ENCODE data around the gene SLC35G3. TPM values are rescaled to one million over a fixed set of nuclear protein-coding genes. Genes with fewer than 3 reads are reported as not detected.
"Not testable (repeated sequence)": the region's sequence is repeated elsewhere in the genome, so short reads cannot be mapped to it uniquely, and the experiment has no call there.

Gene SLC35G3
- total RNA-seq, 1 donor from 2014 or later = not detected

- DNase-seq (ENCODE audit: low spot score) (no peak), ATAC-seq (no peak)
These were observed 27.1 kb downstream of the SLC35G3 start for GRCh38 chr17:35167046-35167445.

GRCh38 chr17:35166526-35166925 lies 27.7 kb downstream of the SLC35G3 start:
- ATAC-seq (no peak), DNase-seq (ENCODE audit: low spot score) (no peak)

GRCh38 chr17:35164716-35165115 lies 29.5 kb downstream of the SLC35G3 start:
- no peak for DNase-seq (ENCODE audit: low spot score)
- no peak for ATAC-seq

- DNase-seq (ENCODE audit: low spot score) = no peak
- ATAC-seq = no peak
These were observed 30.3 kb downstream of the SLC35G3 start for GRCh38 chr17:35163886-35164285.

GRCh38 chr17:35162755-35163154 lies 31.4 kb downstream of the SLC35G3 start:
- no peak for ATAC-seq

GRCh38 chr17:35161281-35161761 lies 32.9 kb downstream of the SLC35G3 start:
- DNase-seq (ENCODE audit: low spot score) = no peak
- no peak for ATAC-seq

More at GRCh38 chr17:35162755-35163154, 31.4 kb downstream of the SLC35G3 start:
- DNase-seq (ENCODE audit: low spot score) = no peak

GRCh38 chr17:35160354-35161201 lies 33.6 kb downstream of the SLC35G3 start:
- no peak for ATAC-seq

GRCh38 chr17:35159940-35160339 lies 34.3 kb downstream of the SLC35G3 start:
- DNase-seq (ENCODE audit: low spot score) = no peak
- ATAC-seq = no peak

More at GRCh38 chr17:35160354-35161201, 33.6 kb downstream of the SLC35G3 start:
- no peak for DNase-seq (ENCODE audit: low spot score)

- ATAC-seq (no peak), DNase-seq (ENCODE audit: low spot score) (no peak)
These were observed 38.9 kb downstream of the SLC35G3 start for GRCh38 chr17:35155246-35155645.

GRCh38 chr17:35154196-35155165 lies 39.7 kb downstream of the SLC35G3 start:
- no peak for DNase-seq (ENCODE audit: low spot score)
- no peak for ATAC-seq

GRCh38 chr17:35152421-35153140 lies 41.6 kb downstream of the SLC35G3 start:
- ATAC-seq = no peak
- DNase-seq (ENCODE audit: low spot score) = no peak

- ATAC-seq; DNase-seq (ENCODE audit: low spot score): not testable (repeated sequence)
These were observed 43.1 kb downstream of the SLC35G3 start for GRCh38 chr17:35151080-35151479.

GRCh38 chr17:35149941-35150340 lies 44.3 kb downstream of the SLC35G3 start:
- DNase-seq (ENCODE audit: low spot score) = no peak

GRCh38 chr17:35148144-35148543 lies 46.0 kb downstream of the SLC35G3 start:
- DNase-seq (ENCODE audit: low spot score) (no peak), ATAC-seq (no peak)

More at GRCh38 chr17:35149941-35150340, 44.3 kb downstream of the SLC35G3 start:
- ATAC-seq = no peak

GRCh38 chr17:35147375-35147905 lies 46.8 kb downstream of the SLC35G3 start, which contains the start of gene UNC45B:
UNC45B (plus strand) TSS chr17:35147817; CDS start chr17:35148264, 447 bp downstream.
- DNase-seq (ENCODE audit: low spot score) (no peak), ATAC-seq (no peak)

GRCh38 chr17:35146214-35146833 lies 47.9 kb downstream of the SLC35G3 start:
- DNase-seq (ENCODE audit: low spot score) (no peak), ATAC-seq (no peak)

- ATAC-seq (no peak), DNase-seq (ENCODE audit: low spot score) (no peak)
These were observed 49.4 kb downstream of the SLC35G3 start for GRCh38 chr17:35144840-35145239.
